Measurements from ENCODE around the gene CDT1.

DNA sequence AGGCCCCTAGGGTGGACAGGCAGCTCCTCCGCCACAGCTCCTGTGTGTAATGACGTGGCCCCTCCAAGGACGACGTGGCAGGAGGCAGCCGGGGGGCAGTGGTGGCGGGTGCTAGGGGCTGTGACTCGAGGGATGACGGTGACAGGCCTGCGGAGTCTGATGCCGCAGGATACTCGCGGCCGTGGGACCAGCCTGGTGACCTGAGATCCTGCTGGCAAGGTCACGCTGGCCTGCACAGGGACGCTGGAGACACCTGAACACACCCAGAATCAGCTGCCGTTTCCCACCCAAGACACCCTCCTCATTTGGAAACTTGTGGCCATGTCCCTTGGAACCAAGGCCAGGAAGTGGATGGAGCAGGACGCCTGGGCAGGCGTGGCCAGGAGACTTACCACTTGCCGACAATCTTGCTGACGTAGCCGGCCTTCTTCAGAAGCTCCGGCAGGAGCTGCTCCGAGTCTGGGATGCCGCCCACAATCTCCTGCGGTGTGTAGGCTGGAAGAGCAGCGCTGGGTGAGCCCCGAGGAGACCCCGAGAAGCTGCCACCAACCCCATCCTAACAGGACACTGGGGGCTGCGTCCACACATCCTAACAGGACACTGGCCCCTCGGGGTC is 37.1 kb downstream of the CDT1 start:
- TF ChIP-seq, protein P1, sequence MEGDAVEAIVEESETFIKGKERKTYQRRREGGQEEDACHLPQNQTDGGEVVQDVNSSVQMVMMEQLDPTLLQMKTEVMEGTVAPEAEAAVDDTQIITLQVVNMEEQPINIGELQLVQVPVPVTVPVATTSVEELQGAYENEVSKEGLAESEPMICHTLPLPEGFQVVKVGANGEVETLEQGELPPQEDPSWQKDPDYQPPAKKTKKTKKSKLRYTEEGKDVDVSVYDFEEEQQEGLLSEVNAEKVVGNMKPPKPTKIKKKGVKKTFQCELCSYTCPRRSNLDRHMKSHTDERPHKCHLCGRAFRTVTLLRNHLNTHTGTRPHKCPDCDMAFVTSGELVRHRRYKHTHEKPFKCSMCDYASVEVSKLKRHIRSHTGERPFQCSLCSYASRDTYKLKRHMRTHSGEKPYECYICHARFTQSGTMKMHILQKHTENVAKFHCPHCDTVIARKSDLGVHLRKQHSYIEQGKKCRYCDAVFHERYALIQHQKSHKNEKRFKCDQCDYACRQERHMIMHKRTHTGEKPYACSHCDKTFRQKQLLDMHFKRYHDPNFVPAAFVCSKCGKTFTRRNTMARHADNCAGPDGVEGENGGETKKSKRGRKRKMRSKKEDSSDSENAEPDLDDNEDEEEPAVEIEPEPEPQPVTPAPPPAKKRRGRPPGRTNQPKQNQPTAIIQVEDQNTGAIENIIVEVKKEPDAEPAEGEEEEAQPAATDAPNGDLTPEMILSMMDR (IDR thresholded peaks at IDR 0.05), result no peak
- TF ChIP-seq POLR2A (IDR thresholded peaks at IDR 0.05) (no peak), POLR2AphosphoS5 (IDR thresholded peaks at IDR 0.05) (no peak)
